ENCODE results near the gene OR2V1. TPM values are rescaled to one million over a fixed set of nuclear protein-coding genes. Genes with fewer than 3 reads are reported as not detected.

Gene OR2V1
- total RNA-seq, 1 experiment from 2014 or later = not detected

- POLR2A ChIA-PET = no interaction called here
- Histone ChIP-seq H3K4me1 (ENCODE audit: control insufficient read depth in 1 of 2, insufficient read depth in 2 of 2, low read length in 2 of 2) (peaks cover 18 to 58% of the 10 kb centered on the region in 2 experiments; a peak in 3 of 4 replicates), H3K27ac (ENCODE audit: low read depth, low read length) (no peak overlapping the region), H3K4me2 (ENCODE audit: low read length) (peak overlapping the region; percentile 90; the same call in 1 of the 2 replicates), H3K79me2 (ENCODE audit: insufficient read depth, low read length) (no peaks in the 10 kb centered on the region), H3K9me2 (ENCODE audit: insufficient read depth) (no peaks in the 10 kb centered on the region), H2AFZ (ENCODE audit: low read depth, low read length, poor library complexity, severe bottlenecking) (no peak overlapping the region), H3K9ac (ENCODE audit: low read length) (no peak overlapping the region), H3K4me3 (replicated peaks in 1 of 2; ENCODE audit: low read depth in 1 of 2, low read length in 2 of 2) (no peak overlapping the region), H4K20me1 (ENCODE audit: insufficient read depth) (no peaks in the 10 kb centered on the region), H3K36me3 (ENCODE audit: control insufficient read depth in 1 of 2, insufficient read depth in 2 of 2, low read length in 2 of 2) (no peaks in the 10 kb centered on the region), H3K9me3 (ENCODE audit: control insufficient read depth in 1 of 2, insufficient read depth in 1 of 2, low read depth in 1 of 2, low read length in 2 of 2) (no peaks in the 10 kb centered on the region), H3K27me3 (ENCODE audit: insufficient read depth, low read length) (no peaks in the 10 kb centered on the region)
- RAD21 ChIA-PET (ENCODE audit: low non-redundant PET in 1 of 2, low total read pairs in 2 of 2, uncharacterized antibody in 2 of 2, unreplicated experiment in 2 of 2) = no interaction called here
- no TSS peak for BruUV-seq (replicated peaks)
- ATAC-seq (no peak), DNase-seq (ENCODE audit: low read depth, low spot score) (no peak)
- TF ChIP-seq YY1 (IDR thresholded peaks at IDR 0.05; ENCODE audit: extremely low read depth, insufficient replicate concordance, low read depth, low read length) (no peak), POLR2A (IDR thresholded peaks at IDR 0.05; ENCODE audit: borderline replicate concordance, extremely low read depth, insufficient read depth, insufficient read length) (no peak), CBX3 (IDR thresholded peaks at IDR 0.05; ENCODE audit: low read depth) (no peak), EZH2 (IDR thresholded peaks at IDR 0.05) (no peak), ZFX (IDR thresholded peaks at IDR 0.05) (no peak), SP1 (IDR thresholded peaks at IDR 0.05; ENCODE audit: low read depth) (no peak), EZH2phosphoT487 (IDR thresholded peaks at IDR 0.05; ENCODE audit: borderline replicate concordance) (no peak), JUND (IDR thresholded peaks at IDR 0.05) (no peak), ATF3 (IDR thresholded peaks at IDR 0.05) (no peak), EGR1 (IDR thresholded peaks at IDR 0.05; ENCODE audit: low read depth) (no peak), REST (IDR thresholded peaks at IDR 0.05; ENCODE audit: low read depth) (no peak), CTCF (IDR thresholded peaks at IDR 0.05 in 2 of 3, conservative IDR thresholded peaks at IDR 0.05 in 1 of 3; ENCODE audit: borderline replicate concordance in 1 of 3, insufficient read depth in 1 of 3, low read depth in 2 of 3, low read length in 2 of 3) (no peak), POLR2AphosphoS5 (IDR thresholded peaks at IDR 0.05; ENCODE audit: low read depth, low read length) (no peak), FOSL1 (IDR thresholded peaks at IDR 0.05; ENCODE audit: low read depth) (no peak), TCF7L2 (IDR thresholded peaks at IDR 0.05; ENCODE audit: borderline replicate concordance, extremely low read depth, insufficient read depth, insufficient read length) (no peak), CEBPB (IDR thresholded peaks at IDR 0.05; ENCODE audit: low read depth) (no peak), RAD21 (IDR thresholded peaks at IDR 0.05; ENCODE audit: low read depth) (no peak)
- intact Hi-C loops (cut with micrococcal nuclease) = loop anchor here (2.0 to 5.0 kb wide), 3 partner anchors 17 to 309 kb away; partner anchors contain the start of genes TRIM41 and ZFP62
- CTCF ChIA-PET = interaction anchor here (0.6 to 2.0 kb wide), 3 partner anchors 10 to 38 kb away, joined by 3 to 5 read pairs (median 5); no protein-coding TSS in a partner anchor
These were observed 40.8 kb upstream of the OR2V1 start for GRCh38 chr5:181171782-181172181.
